T-helper 2 cell treated with Interferon-gamma antibody and Interleukin-4, amounts not matched to agents 100 ng/mL and 5 ng/mL, for 36 hours (primary cell): ENCODE measurements around the gene SPTBN1. TPM values are rescaled to one million over a fixed set of nuclear protein-coding genes. Genes with fewer than 3 reads are reported as not detected.

ENCODE experiments used
- intact Hi-C: fragments of 100-400 bp; cut with micrococcal nuclease; formaldehyde crosslinking; loops from one replicate; pipeline ENCODE4 v1.15.1; 2023
- total RNA-seq: library from RNA; stranded (reverse); gene quantifications from 2 replicates; pipeline ENCODE4 v1.2.3, GENCODE V29; 2022

The SPTBN1 gene
- total RNA-seq, 1 donor from 2014 or later, result 172 TPM

DNA sequence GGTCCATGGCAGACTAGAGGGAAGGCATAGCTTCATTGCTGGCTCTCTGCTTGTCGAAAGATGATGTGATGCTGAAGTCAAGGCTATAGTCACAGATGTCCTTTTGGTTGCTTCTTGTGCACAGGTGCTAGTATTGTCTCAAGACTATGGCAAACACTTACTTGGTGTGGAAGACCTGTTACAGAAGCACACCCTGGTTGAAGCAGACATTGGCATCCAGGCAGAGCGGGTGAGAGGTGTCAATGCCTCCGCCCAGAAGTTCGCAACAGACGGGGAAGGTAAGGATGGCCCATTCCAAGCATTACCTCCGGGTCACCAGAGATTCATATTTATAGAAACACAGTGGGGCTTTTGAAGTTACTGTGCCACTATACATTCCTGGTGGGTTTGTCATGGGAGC lies 171.8 kb downstream of the SPTBN1 start:
- intact Hi-C loops, result no loop called here

GRCh38 chr2:54628418-54628817 lies 172.3 kb downstream of the SPTBN1 start:
- intact Hi-C loops, result no loop called here

GRCh38 chr2:54628957-54629356 lies 172.8 kb downstream of the SPTBN1 start:
- intact Hi-C loops, result no loop called here

DNA sequence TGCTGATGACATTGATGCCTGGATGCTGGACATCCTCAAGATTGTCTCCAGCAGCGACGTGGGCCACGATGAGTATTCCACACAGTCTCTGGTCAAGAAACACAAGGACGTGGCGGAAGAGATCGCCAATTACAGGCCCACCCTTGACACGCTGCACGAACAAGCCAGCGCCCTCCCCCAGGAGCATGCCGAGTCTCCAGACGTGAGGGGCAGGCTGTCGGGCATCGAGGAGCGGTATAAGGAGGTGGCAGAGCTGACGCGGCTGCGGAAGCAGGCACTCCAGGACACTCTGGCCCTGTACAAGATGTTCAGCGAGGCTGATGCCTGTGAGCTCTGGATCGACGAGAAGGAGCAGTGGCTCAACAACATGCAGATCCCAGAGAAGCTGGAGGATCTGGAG lies 173.3 kb downstream of the SPTBN1 start:
- intact Hi-C loops, result no loop called here

DNA sequence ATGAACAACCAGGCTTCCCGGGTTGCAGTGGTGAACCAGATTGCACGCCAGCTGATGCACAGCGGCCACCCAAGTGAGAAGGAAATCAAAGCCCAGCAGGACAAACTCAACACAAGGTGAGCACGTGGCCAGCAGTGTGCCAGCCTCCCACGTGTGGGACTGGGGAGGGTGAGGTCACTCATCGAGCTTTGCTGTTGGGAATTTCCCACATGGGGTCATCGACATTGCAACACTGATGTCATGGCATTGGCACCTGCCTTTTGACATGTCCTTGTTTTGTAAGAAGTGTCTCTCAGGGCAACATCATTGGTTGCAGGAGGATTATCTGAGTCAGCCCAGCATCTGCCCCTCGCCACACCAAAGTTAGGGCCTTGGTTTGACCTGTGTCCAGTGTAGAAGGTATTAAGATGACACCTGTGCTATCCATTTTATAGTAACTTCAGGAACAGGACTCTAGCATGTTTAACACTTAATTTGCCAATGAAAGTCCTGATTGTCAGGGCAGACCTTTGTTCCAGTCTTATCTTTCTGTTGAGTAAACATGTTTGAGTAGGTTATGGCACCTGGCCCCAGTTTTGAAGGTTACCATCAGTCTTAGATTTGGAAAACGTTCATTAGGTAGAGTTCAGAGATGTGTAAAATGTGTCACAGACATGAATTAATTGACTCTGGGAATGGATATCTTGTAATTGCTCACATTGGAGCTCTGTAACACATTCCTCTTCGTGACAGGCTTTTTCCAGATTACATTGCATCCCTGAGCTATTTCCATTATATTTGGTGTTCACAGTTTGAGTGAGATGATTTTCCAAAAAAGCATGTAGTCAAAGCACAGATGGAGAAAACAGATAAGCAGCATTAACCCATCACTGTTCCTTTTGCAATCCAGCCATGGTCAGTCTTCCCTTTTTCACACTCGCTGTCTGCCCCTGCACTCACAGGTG lies 174.1 kb downstream of the SPTBN1 start:
- intact Hi-C loops, result no loop called here

- intact Hi-C loops, result no loop called here
These were observed 174.9 kb downstream of the SPTBN1 start for GRCh38 chr2:54630858-54631497.

GRCh38 chr2:54631755-54632154 lies 175.6 kb downstream of the SPTBN1 start:
- intact Hi-C loops, result no loop called here

GRCh38 chr2:54632733-54633692 lies 176.9 kb downstream of the SPTBN1 start:
- intact Hi-C loops, result no loop called here

GRCh38 chr2:54634021-54634420 lies 177.9 kb downstream of the SPTBN1 start:
- intact Hi-C loops, result no loop called here

- intact Hi-C loops, result no loop called here
These were observed 178.7 kb downstream of the SPTBN1 start for GRCh38 chr2:54634564-54635511.

DNA sequence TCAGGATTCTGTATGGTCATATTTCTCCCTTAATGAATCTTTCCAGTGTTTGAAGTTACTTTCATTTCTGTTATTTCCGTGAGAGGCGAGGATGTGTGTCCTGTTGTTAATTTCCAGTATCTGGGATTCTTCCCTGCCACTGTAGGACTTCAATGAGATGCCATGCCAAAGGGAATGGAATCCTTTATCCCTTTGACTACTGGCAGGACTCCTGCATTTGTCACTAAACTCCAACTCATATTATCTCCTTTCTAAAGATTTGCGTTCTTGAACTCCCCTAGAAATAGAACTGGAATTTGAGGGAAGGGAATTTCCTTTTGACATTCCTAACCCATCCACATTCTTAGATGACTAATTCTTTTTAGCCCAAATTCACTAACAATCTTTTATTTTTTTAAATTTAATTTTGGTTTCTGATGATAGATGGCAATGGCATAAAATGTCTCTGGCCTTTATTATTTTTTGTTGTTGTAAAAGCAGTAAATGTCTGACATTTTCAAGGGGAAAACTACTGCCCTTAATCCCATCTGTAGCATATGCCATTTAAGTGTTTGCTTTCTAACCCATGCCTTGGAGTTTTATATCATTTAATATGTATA lies 179.5 kb downstream of the SPTBN1 start:
- intact Hi-C loops, result loop anchor here (2.0 kb wide), 1 partner anchor 113 kb away; no protein-coding TSS in a partner anchor

- intact Hi-C loops, result loop anchor here (2.0 kb wide), 1 partner anchor 114 kb away; no protein-coding TSS in a partner anchor
These were observed 180.4 kb downstream of the SPTBN1 start for GRCh38 chr2:54636415-54637139.

- intact Hi-C loops, result no loop called here
These were observed 182.0 kb downstream of the SPTBN1 start for GRCh38 chr2:54638103-54638502.

DNA sequence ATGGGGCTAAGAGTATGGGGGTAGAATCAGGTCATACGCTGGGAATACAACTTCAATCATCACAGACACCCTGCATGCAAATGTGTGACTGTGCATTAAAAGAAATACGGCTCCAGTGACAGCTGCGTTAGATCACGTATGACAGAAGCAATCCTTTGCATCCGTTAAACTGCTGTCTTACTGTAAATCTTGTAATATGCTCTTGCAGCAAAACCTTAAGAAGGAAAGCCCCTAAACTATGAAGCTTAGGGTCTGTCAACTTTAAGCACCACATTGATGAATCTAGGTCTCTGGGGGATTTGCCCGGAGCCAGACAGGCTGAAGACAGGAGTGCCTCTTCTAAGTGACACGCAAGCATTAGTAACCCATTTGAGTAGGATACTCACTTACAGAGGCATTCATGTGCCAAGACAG lies 182.7 kb downstream of the SPTBN1 start:
- intact Hi-C loops, result no loop called here

DNA sequence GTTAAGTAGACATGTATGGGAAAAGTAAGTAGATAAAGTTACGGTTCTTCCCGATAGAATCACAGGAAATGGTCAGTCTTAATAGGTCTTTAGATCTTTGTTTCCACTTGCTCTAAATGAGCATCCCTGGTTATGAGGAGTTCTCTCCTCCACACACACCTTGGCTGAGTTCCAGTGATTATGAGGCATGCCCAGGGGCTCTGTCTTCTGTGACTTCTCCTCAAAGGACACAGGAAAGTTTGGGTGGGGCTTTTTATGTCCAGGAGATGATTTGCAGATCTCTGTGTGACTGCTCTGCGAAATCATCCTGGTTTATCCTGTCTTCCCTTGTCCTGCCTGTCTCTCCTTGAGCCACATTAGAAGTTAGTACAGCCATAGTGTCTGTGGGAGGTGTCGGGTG lies 183.5 kb downstream of the SPTBN1 start:
- intact Hi-C loops, result no loop called here

- intact Hi-C loops, result no loop called here
These were observed 184.9 kb downstream of the SPTBN1 start for GRCh38 chr2:54640834-54641540.

DNA sequence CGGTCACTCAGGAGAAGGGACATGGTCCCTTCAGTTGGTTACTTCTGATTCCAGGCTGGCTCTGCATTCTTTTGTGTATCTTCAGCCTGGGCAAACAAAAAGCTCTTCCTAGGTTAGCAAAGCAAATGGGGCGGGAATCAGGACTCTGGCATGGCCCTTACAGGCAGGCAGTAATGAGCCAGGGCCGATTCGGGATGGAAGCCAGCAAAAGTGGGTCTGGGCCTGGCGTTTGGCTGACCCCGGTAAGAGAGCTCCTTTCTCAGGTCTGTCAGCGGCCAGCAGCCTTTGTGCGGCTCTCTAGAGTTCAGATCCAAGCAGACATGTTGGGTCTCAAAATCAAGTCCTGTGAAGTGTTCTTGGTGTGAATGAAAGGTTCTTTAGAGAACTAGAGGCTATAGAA lies 185.9 kb downstream of the SPTBN1 start:
- intact Hi-C loops, result no loop called here

- intact Hi-C loops, result no loop called here
These were observed 186.7 kb downstream of the SPTBN1 start for GRCh38 chr2:54642677-54643430.
